Kasumi-1 (cell line): ENCODE results near the gene CAGE1.
A peak's percentile ranks its signal among the peaks of the same experiment; 100 is the strongest.
"Not testable (repeated sequence)": the region's sequence is repeated elsewhere in the genome, so short reads cannot be mapped to it uniquely, and the experiment has no call there.

Source experiments
- DNase-seq, 2 experiments: peaks; one replicate each; lab custom pipeline; 2025; lab: John Stamatoyannopoulos, UW

Gene CAGE1

DNA sequence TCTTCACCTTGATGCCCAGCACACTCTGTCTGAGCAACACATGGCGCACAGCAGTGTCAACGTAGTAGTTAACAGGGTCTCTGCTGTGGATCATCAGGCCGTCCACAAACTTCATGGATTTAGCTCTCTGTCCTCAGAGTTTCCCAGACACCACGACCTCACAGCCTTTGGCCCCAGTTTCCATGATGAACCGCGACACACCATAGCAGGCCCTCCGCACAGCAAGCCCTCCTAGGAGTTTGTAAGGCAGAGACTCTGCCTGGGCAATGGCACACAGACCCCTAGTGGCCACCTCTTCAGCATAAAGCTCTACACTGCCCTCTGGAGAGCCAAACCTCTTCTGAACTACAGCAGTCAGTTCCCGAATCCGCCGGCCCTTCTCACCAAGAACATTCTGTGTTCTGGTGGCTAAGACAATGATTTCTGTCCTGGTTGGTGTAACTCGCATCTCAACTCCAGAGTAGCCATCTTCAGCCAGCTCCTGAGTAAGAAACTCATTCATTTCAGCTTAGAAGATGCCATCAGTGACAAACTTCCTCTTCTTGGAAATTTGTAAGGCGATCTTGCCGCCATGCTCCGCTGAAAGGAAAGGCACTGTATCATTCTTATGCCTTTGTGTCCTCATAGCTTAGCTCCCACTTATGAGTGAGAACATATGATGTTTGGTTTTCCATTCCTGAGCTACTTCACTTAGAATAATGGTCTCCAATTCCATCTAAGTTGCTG is 50.4 kb downstream of the CAGE1 start:
- DNase-seq, result peak; percentile 48 to 63

DNA sequence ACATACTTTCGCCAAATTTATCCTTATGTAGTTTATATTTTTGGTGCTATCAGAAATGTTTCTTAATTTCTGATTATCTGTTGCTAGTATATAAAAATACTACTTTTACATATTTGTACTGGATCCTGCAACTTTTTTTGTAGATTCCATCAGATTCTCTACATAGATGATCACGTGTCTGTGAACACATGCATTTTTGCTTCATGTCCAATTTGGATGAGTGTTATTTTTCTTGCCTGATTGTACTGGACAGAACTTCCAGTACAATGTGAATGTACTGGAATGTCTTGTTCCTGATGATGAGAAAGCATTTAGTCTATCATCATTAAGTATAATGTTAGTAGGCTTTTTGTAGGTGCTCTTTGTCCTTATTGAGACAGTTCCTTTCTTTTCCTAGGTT is 51.5 kb downstream of the CAGE1 start:
- DNase-seq, result no peak

DNA sequence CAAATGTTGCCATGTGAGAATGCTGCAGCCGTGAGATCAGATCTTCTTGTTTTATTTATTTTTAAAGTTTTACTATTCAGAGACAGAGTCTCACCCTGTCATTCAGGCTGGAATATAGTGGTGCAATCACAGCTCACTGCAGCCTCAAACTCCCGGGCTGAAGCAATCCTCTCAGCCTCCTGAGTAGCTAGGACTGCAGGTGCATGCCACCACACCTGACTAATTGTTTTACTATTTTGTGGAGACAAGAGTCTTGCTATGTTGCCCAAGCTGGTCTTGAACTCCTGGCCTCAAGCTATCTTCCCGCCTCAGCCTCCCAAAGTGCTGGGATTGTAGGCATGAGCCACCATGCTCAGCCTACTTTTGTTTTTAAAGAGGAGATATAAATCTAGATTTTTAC is 54.0 kb downstream of the CAGE1 start:
- no peak for DNase-seq

DNA sequence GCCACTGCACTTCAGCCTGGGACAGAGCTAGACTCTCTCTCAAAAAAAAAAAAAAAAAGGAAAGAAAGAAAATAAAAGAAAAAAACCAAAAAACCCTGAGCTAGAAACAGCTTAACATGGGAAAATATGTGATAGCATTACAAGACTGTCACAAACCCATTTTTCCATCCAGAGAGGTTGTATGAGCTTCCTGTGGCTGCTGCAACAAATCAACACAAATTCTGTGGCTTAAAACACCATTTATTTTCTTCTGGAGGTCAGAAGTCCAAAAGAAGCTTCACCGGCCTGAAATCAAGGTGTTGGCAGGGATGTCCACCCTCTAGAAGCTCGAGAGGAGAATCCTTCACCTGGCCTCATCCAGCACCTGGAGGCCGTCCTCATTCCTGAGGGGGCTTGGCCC is 54.9 kb downstream of the CAGE1 start:
- DNase-seq, result no peak

DNA sequence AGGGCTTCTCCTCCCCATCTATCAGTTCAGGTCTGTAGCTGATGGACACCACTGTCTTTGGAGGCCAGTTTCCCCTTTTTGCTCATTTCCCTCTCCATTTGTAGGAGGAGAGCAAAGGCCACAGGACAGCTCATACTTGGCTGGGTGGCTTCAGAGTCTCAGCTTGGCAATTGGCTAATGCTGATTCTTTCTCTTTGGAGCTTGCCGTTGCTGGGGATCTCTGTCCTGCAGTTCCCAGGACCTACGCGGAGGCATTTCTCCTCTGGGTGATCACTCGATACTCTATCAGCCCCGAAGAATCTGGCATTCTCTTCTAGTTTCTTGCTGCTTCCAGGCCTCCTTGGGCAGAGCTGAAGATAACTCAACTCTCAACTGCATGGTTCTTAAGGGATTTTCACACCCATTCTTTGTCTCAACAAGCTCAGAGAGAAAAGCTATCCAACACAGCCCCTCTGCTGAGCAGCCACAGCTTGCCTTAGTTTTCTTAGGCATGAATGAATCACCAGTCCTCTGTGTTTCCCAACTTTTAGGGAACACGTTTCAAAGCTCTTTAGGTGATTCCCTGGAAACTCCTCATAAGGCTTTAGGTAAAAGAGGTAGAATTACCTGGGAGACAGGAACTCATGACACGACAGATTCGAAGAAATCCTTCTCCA is 57.3 kb downstream of the CAGE1 start:
- no peak for DNase-seq

DNA sequence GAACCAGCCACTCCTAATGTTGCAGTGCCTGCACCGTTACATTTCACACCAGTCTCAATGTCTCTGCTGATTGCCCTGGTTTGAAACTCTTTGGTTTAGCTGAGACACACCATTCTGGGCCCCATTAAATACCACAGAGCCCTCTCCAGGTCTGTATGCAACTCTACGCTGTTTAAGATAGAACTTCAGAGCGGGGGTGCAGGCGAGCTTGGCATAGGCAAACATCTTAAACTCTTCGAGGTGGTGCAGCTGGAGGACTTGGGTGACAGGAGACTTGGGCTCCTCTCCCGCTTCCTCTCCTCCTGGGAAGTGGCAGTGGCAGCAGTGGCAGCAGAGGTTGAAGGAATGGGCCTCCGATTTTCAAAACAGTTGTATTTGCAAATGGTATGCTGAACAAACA is 58.1 kb downstream of the CAGE1 start:
- no peak for DNase-seq

DNA sequence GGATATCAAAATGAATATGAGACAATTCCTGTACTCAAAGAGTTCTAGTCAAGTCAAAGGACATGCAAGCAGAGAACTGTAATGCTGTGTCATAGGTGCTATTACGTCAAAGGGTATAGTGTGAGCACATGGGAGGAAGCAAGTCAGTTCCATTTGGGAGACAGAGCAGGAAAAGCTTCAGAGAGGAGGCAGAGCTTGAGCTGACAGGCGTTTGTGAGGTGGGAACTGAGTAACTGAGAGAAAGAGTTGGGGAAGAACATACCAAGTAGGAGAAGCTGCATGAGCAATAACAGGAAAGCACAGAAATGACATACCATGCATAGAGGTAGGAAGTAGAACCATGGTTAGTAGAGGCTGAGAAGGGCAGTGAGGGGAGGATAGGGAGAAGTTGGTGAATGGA is 61.3 kb downstream of the CAGE1 start:
- DNase-seq, result no peak

DNA sequence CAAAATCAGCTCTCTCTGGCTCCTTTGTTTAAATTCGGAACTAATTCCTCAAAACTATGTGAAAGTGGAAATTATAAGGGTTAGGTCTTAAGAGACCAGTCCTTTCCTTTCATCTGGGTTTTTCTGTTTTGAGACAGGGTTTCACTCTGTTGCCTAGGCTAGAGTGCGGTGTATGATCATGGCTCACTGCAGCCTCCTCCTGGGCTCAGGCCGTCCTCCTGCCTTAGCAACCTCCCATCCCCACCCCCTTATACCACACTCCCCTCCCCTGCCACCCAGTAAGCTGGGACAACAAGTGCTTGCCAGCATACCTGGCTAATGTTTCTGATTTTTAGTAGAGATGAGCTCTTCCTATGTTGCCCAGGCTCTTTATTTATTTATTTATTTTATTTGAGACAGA is 63.8 kb downstream of the CAGE1 start:
- no peak for DNase-seq

DNA sequence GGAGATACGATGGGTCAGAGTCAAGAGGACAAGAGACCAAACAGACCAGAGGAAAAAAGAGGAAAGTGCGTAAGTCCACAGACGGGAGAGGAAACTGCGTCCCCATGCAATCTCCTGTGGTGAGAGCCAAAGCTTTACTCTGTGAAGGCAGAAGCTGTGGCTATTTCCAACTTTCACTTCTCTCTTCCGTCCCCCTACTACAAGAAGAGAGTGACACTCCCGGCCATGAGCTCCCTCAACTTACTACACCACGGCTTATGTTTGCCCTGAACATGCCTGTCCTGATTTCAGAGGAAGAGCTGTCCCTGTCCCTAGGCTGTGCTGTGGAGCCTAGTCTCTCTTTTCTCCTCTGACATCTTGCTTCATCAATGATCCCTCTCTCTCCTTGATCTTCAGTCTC is 65.0 kb downstream of the CAGE1 start:
- DNase-seq, result peak; percentile 53 to 57

DNA sequence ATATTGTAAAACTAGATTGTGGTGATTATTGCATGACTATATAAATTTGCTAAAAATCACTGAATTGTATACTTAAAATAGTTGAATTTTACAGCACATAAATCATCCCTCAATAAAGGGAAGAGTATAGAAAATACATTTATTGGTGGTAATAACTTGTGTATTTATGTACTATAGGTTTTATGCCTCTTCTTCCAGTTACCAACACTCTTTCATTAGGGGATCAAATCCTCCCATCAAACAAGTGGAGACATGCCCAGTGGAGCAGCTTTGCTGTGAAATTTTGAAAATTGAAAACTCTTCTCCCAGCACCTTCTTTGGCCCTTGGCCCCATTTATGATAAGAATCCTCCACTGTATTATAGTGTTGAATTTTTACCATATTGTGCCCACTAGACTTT is 66.5 kb downstream of the CAGE1 start:
- no peak for DNase-seq

DNA sequence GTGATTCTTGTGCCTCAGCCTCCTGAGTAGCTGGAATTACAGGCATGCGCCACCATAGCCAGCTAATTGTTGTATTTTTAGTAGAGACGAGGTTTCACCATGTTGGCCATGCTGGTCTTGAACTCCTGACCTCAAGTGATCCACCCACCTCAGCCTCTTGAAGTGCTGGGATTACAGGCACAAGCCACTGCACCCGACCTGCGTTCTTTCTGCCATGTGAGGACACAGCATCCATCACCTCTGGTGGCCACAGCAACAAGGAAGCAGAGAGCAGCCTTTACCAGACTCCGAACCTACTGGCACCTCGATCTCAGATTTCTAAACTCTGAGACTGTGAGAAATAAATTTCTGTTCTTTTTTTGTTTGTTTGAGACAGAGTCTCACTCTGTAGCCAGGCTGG is 67.7 kb downstream of the CAGE1 start:
- not testable (repeated sequence) for DNase-seq

DNA sequence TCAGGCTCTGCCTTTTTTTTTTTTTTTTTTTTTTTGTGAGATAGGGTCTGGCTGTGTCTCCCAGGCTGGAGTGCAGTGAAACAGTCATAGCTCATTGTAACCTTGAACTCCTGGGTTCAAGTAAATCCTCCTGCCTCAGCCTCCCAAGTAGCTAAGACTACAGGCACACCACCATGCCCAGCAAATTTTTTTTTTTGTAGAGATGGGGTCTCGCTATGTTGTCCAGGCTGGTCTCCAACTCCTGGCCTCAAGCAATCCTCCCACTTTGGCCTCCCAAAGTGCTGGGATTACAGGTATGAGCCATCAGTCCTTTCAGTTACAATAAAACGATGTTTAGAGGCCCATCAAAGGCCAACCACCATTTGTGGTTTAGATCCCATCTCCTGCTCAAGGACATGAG is 70.1 kb downstream of the CAGE1 start:
- DNase-seq, result not testable (repeated sequence)

DNA sequence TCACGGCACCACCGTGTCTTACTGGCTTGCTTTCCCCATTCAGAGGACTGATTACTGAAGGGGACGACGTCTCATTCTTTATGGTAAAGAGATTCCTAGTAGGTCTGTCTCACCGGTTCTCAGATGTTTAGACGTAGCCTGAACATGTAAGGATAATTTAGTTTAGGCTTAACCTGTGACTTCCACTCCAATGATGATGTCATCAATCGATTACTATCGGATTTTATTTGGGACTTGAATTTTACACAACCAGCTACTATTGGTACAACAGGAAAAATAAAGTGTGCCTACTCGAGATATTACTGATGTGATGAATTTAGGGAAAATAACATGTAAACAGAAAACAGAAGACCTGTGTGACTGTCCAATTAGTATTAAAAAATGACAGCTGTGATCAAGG is 72.0 kb downstream of the CAGE1 start:
- no peak for DNase-seq

DNA sequence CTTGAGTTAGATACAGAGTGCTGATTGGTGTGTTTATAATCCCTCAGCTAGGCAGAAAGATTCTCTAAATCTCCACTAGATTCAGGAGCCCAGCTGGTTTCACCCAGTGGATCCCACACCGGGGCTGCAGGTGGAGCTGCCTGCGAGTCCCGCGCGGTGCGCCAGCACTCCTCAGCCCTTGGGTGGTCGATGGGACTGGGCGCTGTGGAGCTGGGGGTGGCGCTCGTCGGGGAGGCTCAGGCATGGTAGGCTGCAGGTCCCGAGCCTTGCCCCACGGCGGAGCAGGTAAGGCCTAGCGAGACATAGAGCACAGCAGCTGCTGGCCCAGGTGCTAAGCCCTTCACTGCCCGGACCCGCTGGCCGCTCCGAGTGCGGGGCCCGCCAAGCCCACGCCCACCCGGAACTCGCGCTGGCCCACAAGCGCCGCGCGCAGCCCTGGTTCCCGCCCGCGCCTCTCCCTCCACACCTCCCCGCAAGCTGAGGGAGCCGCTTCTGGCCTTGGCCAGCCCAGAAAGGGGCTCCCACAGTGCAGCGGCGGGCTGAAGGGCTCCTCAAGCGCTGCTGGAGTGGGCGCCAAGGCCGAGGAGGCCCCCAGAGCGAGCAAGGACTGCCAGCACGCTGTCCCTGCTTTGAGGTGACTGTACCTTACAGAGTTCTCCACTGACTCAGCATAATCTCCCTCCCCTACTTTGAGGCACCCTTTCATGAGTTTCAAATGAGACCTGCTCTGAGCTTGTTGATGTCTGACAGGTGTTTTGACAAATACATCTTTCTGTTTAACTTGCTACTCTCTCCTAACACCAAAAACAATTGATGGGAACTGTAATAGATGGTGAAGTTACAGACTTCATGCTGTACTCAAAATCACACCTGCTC is 72.6 kb downstream of the CAGE1 start:
- DNase-seq, result no peak

DNA sequence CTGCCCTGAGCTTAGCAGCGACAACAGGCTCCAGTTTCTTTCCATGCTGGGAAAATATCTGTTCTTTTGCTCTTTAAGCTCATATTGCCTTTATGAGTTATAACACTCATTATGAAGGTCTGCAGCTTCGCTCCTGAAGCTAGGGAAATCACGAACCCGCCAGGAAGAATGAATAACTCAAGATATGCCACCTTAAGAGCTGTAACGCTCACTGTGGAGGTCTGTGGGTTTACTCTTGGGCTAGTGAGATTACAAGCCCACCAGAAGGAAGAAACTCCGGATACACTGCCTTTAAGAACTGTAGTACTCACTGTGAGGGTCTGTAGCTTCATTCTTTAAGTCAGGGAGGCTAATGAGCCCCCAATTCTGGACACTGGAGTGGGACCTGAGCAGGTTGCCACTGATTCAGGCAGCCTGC is 73.6 kb downstream of the CAGE1 start:
- no peak for DNase-seq

DNA sequence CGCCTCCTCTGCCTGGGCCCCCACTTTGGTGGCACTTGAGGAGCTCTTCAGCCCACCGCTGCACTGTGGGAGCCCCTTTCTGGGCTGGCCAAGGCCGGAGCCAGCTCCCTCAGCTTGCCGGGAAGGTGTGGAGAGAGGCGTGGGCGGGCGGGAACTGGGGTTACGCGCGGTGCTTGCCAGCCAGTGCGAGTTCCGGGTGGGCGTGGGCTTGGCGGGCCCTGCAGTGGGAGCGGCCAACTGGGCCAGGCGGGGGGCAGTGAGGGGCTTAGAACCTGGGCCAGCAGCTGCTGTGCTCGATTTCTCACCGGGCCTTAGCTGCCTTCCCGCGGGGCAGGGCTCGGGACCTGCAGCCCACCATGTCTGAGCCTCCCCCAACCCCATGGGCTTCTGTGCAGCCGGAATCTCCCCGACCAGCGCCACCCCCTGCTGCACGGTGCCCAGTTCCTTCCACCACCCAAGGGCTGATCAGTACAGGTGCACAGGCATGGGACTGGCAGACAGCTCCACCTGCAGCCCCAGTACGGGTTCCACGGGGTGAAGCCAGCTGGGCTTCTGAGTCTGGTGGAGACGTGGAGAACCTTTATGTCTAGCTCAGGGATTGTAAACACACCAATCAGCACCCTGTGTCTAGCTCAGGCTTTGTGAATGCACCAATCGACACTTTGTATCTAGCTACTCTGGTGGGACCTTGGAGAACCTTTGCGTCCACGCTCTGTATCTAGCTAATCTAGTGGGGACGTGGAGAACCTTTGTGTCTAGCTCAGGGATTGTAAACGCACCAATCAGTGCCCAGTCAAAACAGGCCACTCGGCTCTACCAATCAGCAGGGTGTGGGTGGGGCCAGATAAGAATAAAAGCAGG is 74.2 kb downstream of the CAGE1 start:
- DNase-seq, result not testable (repeated sequence)

DNA sequence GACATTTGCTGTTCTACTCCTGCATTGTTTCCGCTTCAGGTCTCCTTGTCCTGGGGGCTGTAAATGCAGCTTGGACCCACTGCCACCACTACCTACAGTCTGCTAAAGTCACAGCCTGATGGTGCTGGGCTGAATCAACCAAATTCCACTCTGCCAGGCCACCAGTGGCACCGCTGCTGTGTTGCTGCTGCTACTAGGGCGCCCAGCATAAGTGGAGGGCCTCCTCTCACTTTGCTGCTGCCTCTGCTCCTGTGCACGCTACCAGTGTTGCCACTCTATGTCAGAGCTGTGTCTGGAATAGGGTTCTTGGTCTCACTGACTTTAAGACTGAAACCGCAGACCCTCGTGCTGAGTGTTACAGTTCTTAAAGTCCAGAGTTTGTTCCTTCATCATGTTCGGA is 75.1 kb downstream of the CAGE1 start:
- no peak for DNase-seq

DNA sequence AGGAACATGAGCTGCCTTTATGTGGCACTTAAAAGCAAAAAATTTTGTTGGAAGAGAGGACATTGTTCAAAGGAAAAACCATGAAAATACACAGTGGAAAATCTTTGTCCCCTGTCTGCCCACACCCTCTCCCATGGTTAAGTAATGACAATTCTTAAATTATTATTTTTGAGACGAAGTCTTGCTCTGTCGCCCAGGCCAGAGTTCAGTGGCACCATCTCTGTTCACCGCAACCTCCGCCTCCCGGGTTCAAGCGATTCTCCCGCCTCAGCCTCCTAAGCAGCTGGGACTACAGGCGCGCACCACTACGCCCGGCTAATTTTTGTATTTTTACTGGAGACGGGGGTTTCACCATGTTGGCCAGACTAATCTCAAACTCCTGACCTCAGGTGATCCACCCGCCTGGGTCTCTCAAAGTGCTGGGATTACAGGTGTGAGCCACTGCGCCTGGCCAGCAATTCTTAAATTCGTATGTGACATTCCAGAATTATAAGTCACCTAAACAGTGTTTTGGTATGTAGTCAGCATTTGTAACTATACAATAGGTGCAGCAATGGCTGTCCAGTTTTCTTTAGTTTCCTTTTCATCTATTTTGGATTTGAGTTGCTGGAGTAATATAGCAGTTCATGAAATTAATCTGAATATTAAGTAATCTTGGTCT is 75.9 kb downstream of the CAGE1 start:
- no peak for DNase-seq

DNA sequence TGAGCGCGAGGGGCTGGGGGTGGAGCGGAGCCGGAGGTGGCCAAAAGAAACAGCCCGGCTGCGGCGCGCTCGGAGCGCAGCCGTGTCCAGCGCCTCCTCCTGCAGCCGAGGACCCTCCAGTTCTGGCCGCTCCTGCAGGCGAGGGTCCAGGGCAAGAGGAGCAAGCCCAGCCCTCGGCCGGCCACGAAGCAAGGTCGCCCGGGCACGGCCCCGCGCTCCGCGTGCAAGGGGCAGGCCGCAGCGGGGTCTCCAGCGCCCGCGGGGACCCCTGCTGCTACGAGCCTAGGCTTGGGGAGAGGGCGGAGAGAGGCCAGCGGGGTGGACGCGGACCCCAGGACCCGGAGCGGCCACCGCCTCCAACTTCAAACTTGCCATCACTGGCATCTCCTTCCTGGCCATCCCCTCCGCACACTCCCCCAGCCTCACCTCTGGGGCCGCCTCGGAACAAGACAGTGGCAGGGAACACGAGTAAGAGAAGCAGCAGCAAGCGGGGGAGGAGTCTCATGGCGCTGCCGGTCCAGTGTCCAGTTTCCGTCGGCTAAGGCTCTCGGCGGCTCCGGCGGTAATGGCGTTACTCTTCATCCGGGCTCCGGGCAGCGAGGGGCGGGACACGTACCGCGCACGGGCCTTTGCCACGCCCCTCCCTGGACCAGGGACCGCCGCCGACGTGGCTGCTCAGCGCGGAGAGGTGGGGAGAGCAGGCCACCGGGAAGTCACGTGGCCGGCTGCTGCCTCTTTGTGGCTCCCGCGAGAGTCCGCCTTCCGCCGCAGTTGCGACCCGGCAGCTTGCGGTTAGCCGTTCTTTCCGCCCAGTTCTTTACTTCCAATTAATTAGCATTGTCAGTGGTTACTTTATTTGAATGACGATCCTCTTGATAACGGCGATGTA is 76.7 kb downstream of the CAGE1 start, which contains the start of gene SSR1:
SSR1 (minus strand) TSS at position 584 of the 889 bp plus-strand sequence; CDS start at position 505, 79 bp downstream.
- peak; percentile 96 to 98 for DNase-seq
